ENCODE data around the gene PTP4A2. TPM values are rescaled to one million over a fixed set of nuclear protein-coding genes. Genes with fewer than 3 reads are reported as not detected.

Gene PTP4A2
- total and polyA plus RNA-seq, 9 donors = 92.5 to 366 (median 246) TPM

GRCh38 chr1:31881688-31882000 lies 56.5 kb downstream of the PTP4A2 start:
- TF ChIP-seq EP300 (IDR thresholded peaks at IDR 0.05) = no peak
- TF ChIP-seq POLR2A (IDR thresholded peaks at IDR 0.05) = no peak
- TF ChIP-seq CTCF (IDR thresholded peaks at IDR 0.05) = no peak
- H3K36me3 ChIP-seq = no peaks in the 10 kb centered on the region
- no peaks in the 10 kb centered on the region for H3K4me1 ChIP-seq (ENCODE audit: insufficient read depth)
- intact Hi-C loops (cut with DNase I) = no loop called here
- no peak overlapping the region for H3K4me3 ChIP-seq
- no peaks in the 10 kb centered on the region for H3K27me3 ChIP-seq
- WGBS, 3 donors = 9 to 23% (median 14%) methylated on average over 5 of the region's 5 CpGs
- no peaks in the 10 kb centered on the region for H3K9me3 ChIP-seq
- no peak overlapping the region for H3K27ac ChIP-seq
- DNase-seq = no peak

GRCh38 chr1:31880957-31881687 lies 57.0 kb downstream of the PTP4A2 start:
- H3K27me3 ChIP-seq = no peaks in the 10 kb centered on the region
- 22 to 30% (median 26%) methylated on average over 8 of the region's 8 CpGs for WGBS, 3 donors
- intact Hi-C loops (cut with DNase I) = no loop called here

GRCh38 chr1:31879981-31880608 lies 58.1 kb downstream of the PTP4A2 start:
- Histone ChIP-seq H3K4me1 (ENCODE audit: insufficient read depth) (no peaks in the 10 kb centered on the region), H3K27me3 (no peaks in the 10 kb centered on the region), H3K27ac (no peak overlapping the region), H3K9me3 (no peaks in the 10 kb centered on the region), H3K36me3 (no peaks in the 10 kb centered on the region), H3K4me3 (no peak overlapping the region)
- DNase-seq = no peak
- 71 to 77% (median 72%) methylated on average over 4 of the region's 4 CpGs for WGBS, 3 donors
- intact Hi-C loops (cut with DNase I) = no loop called here
- TF ChIP-seq EP300 (IDR thresholded peaks at IDR 0.05) = no peak
- TF ChIP-seq CTCF (IDR thresholded peaks at IDR 0.05) = no peak
- TF ChIP-seq POLR2A (IDR thresholded peaks at IDR 0.05) = no peak

More at GRCh38 chr1:31880957-31881687, 57.0 kb downstream of the PTP4A2 start:
- Histone ChIP-seq H3K36me3 (no peaks in the 10 kb centered on the region), H3K27ac (no peak overlapping the region), H3K4me3 (no peak overlapping the region), H3K9me3 (no peaks in the 10 kb centered on the region), H3K4me1 (ENCODE audit: insufficient read depth) (no peaks in the 10 kb centered on the region)
- DNase-seq = no peak
- TF ChIP-seq POLR2A (IDR thresholded peaks at IDR 0.05) (no peak), CTCF (IDR thresholded peaks at IDR 0.05) (no peak), EP300 (IDR thresholded peaks at IDR 0.05) (no peak)

GRCh38 chr1:31878058-31878457 lies 60.1 kb downstream of the PTP4A2 start:
- no peaks in the 10 kb centered on the region for H3K9me3 ChIP-seq
- TF ChIP-seq CTCF (IDR thresholded peaks at IDR 0.05) = no peak
- no peak for TF ChIP-seq POLR2A (IDR thresholded peaks at IDR 0.05)
- TF ChIP-seq EP300 (IDR thresholded peaks at IDR 0.05) = no peak
- 61 to 86% (median 82%) methylated on average over 2 to 6 of the region's 6 CpGs for WGBS, 3 donors
- H3K27me3 ChIP-seq = no peaks in the 10 kb centered on the region
- no peak overlapping the region for H3K27ac ChIP-seq
- intact Hi-C loops (cut with DNase I) = no loop called here
- H3K4me3 ChIP-seq = no peak overlapping the region
- no peak for DNase-seq
- H3K36me3 ChIP-seq = no peaks in the 10 kb centered on the region
- no peaks in the 10 kb centered on the region for H3K4me1 ChIP-seq (ENCODE audit: insufficient read depth)
